ENCODE data around the gene SLX9.

DNA sequence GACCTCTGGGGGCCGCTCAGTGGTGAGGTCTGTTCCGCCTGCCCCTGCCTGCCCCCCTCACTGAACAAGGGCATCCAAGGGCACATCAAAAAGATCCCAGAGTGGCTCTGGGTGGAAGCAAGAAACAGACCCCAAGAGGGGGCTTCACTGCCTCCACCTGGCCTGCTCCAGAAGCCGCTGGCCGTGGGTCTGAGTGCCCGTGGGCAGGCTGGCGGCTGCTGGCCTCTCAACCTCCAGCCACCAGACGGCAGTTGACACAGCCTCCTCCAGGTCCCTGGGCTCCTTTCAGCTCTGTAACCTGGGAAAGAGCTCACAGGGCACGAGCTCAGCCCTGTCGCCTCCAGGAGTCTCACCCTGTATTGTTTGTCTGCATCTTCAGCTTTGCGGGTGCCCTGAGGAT, 56.3 kb downstream of the SLX9 start:
- TF ChIP-seq POLR2A (IDR thresholded peaks at IDR 0.05): no peak
- TF ChIP-seq, protein P1, sequence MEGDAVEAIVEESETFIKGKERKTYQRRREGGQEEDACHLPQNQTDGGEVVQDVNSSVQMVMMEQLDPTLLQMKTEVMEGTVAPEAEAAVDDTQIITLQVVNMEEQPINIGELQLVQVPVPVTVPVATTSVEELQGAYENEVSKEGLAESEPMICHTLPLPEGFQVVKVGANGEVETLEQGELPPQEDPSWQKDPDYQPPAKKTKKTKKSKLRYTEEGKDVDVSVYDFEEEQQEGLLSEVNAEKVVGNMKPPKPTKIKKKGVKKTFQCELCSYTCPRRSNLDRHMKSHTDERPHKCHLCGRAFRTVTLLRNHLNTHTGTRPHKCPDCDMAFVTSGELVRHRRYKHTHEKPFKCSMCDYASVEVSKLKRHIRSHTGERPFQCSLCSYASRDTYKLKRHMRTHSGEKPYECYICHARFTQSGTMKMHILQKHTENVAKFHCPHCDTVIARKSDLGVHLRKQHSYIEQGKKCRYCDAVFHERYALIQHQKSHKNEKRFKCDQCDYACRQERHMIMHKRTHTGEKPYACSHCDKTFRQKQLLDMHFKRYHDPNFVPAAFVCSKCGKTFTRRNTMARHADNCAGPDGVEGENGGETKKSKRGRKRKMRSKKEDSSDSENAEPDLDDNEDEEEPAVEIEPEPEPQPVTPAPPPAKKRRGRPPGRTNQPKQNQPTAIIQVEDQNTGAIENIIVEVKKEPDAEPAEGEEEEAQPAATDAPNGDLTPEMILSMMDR (IDR thresholded peaks at IDR 0.05): no peak
